SU-DHL-6 (cell line): ENCODE results near the gene UBR7.
A peak's percentile ranks its signal among the peaks of the same experiment; 100 is the strongest.

Experiments used
- H2AFZ ChIP-seq: fragments of 200-600 bp; sonication (generic); 2 replicates; pipeline ENCODE4 v1.6.1; 2014; ENCODE audit warnings: low read depth, mild to moderate bottlenecking, moderate library complexity, mixed read lengths, antibody characterized with exemption, low read length; ENCODE audit not compliant: severe bottlenecking
- H3F3A ChIP-seq: fragments of 200-600 bp; shearing (Covaris generic); 2 replicates; pipeline ENCODE4 v1.6.0; 2016; ENCODE audit warnings: antibody characterized with exemption, mild to moderate bottlenecking; ENCODE audit not compliant: insufficient read depth
- H3K27ac ChIP-seq: fragments of 200-600 bp; sonication (generic); 2 replicates; pipeline ENCODE4 v1.5.1; 2016; ENCODE audit warnings: low read depth, mild to moderate bottlenecking, low read length, moderate library complexity, mixed read lengths
- H3K27me3 ChIP-seq: fragments of 200-600 bp; sonication (generic), shearing (Covaris generic); 2 replicates; pipeline ENCODE4 v1.6.0; 2014; ENCODE audit warnings: mild to moderate bottlenecking, low read length
- H3K36me3 ChIP-seq: fragments of 200-600 bp; sonication (generic); 2 replicates; pipeline ENCODE4 v1.6.1; 2014; ENCODE audit warnings: mild to moderate bottlenecking, low read length, mixed read lengths
- H3K4me2 ChIP-seq: fragments of 300-600, 200-600 bp; shearing (Covaris generic), sonication (generic); 2 replicates; pipeline ENCODE4 v1.6.0; 2014; ENCODE audit warnings: low read length, low read depth, mild to moderate bottlenecking; ENCODE audit not compliant: poor library complexity, severe bottlenecking
- H3K4me3 ChIP-seq: fragments of 200-600 bp; sonication (generic); 2 replicates; pipeline ENCODE4 v1.5.1; 2014; ENCODE audit warnings: antibody characterized with exemption, low read length, mild to moderate bottlenecking, mixed read lengths; ENCODE audit not compliant: insufficient read depth, poor library complexity, severe bottlenecking
- H3K79me2 ChIP-seq: fragments of 200-600 bp; sonication (generic); 2 replicates; pipeline ENCODE4 v1.6.1; 2014; ENCODE audit warnings: mild to moderate bottlenecking, low read length, moderate library complexity; ENCODE audit not compliant: insufficient read depth
- H3K9ac ChIP-seq: fragments of 200-600 bp; sonication (generic); 2 replicates; pipeline ENCODE4 v1.7.0; 2014; ENCODE audit warnings: mild to moderate bottlenecking, low read length
- H3K9me2 ChIP-seq: fragments of 200-600 bp; sonication (generic); replicated peaks from 2 replicates; pipeline ENCODE4 v1.6.1; 2014; ENCODE audit warnings: low read length; ENCODE audit not compliant: insufficient read depth
- H3K9me3 ChIP-seq: fragments of 200-600 bp; sonication (generic); 2 replicates; pipeline ENCODE4 v1.6.1; 2014; ENCODE audit warnings: low read length, mixed read lengths; ENCODE audit not compliant: insufficient read depth
- H4K20me1 ChIP-seq: fragments of 200-600 bp; sonication (generic); 2 replicates; pipeline ENCODE4 v1.6.1; 2014; ENCODE audit warnings: low read depth, mild to moderate bottlenecking, antibody characterized with exemption, low read length, moderate library complexity, mixed read lengths
- CTCF ChIP-seq: fragments of 200-600 bp; sonication (generic); IDR thresholded peaks from one replicate; pipeline ENCODE4 v1.5.1; 2017; ENCODE audit warnings: antibody characterized with exemption, mild to moderate bottlenecking, low read length, moderate library complexity; ENCODE audit not compliant: insufficient read depth, poor library complexity, severe bottlenecking
- EZH2phosphoT487 ChIP-seq: fragments of 200-600 bp; sonication (generic), shearing (Covaris generic); conservative IDR thresholded peaks from 2 replicates; pipeline ENCODE4 v1.6.1; 2018; ENCODE audit warnings: mild to moderate bottlenecking, antibody characterized with exemption, low read length, moderate library complexity, mixed read lengths

Gene UBR7

DNA sequence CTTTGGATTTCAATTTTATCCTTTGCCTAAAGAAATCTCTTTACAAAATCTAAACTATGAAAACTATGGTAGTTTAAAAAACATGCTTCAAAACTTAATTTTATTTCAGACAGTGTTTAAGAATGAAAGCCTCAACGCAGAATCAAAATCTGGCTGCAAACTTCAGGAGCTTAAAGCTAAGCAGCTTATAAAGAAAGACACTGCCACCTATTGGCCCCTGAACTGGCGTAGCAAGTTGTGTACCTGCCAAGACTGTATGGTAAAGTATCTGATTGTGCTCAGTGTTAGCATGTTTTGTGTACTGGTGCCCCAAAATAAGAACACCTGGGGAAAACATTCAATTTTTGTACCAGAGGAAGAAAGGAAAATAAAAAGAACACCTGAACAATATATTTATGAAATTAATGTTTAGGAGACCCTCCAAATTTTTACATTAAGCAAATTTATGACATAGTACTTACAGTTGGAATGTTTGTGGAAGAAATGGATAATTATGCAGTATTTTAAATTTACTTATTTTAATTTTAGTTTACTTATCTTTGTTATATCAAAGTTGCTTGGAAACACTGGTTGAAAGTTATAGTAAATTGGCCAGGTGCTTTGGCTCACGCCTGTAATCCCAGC, 12.2 kb downstream of the UBR7 start:
- H3K27ac ChIP-seq, result no peak overlapping the region
- H3K9ac ChIP-seq, result no peak overlapping the region
- H3K36me3 ChIP-seq, result peaks cover 26% of the 10 kb centered on the region
- no peaks in the 10 kb centered on the region for H3K27me3 ChIP-seq
- no peaks in the 10 kb centered on the region for H3F3A ChIP-seq
- H3K9me3 ChIP-seq, result no peaks in the 10 kb centered on the region
- H3K9me2 ChIP-seq, result no peaks in the 10 kb centered on the region
- no peaks in the 10 kb centered on the region for H4K20me1 ChIP-seq
- no peaks in the 10 kb centered on the region for H3K79me2 ChIP-seq
- H2AFZ ChIP-seq, result no peak overlapping the region
- H3K4me2 ChIP-seq, result no peak overlapping the region
- no peak overlapping the region for H3K4me3 ChIP-seq
- TF ChIP-seq CTCF, result peak; percentile 65
- TF ChIP-seq EZH2phosphoT487, result no peak

GRCh38 chr14:93220509-93220908, 13.5 kb downstream of the UBR7 start:
- no peaks in the 10 kb centered on the region for H3K79me2 ChIP-seq
- no peak for TF ChIP-seq EZH2phosphoT487
- TF ChIP-seq CTCF, result no peak
- H3K36me3 ChIP-seq, result peaks cover 22% of the 10 kb centered on the region
- no peaks in the 10 kb centered on the region for H4K20me1 ChIP-seq
- no peaks in the 10 kb centered on the region for H3K27me3 ChIP-seq
- H3K4me2 ChIP-seq, result no peak overlapping the region
- H3F3A ChIP-seq, result no peaks in the 10 kb centered on the region
- no peaks in the 10 kb centered on the region for H3K9me3 ChIP-seq
- peak overlapping the region; percentile 51; the same call in 1 of the 2 replicates for H3K27ac ChIP-seq
- H3K4me3 ChIP-seq, result no peak overlapping the region
- no peak overlapping the region for H2AFZ ChIP-seq
- no peaks in the 10 kb centered on the region for H3K9me2 ChIP-seq
- H3K9ac ChIP-seq, result no peak overlapping the region

DNA sequence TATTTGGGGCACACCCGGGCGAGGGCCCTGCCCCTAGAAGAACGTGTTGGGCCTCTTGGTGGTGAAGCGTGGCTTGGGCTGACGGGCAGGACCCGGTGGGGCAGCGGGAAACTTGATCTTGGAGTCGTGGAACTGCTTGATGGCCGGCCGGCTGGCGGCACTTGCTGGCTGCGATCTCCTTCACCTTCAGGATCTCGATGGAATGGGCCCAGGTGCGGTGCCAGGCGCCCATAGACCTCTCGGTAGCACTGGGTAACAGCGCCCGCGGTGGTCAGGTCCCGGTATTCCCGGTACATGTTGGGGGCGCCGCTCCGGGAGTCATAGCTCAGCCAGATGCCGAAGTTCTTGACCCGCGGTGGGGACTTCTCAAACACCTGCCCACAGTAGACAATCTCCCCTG, 16.5 kb downstream of the UBR7 start:
- Histone ChIP-seq H3K9me3 (no peaks in the 10 kb centered on the region), H3K4me3 (no peak overlapping the region), H3K79me2 (no peaks in the 10 kb centered on the region), H2AFZ (no peak overlapping the region), H3F3A (no peaks in the 10 kb centered on the region), H4K20me1 (no peaks in the 10 kb centered on the region; the same call in 1 of the 2 replicates), H3K27ac (no peak overlapping the region), H3K9ac (no peak overlapping the region), H3K36me3 (peaks cover 34% of the 10 kb centered on the region), H3K9me2 (no peaks in the 10 kb centered on the region), H3K4me2 (no peak overlapping the region), H3K27me3 (no peaks in the 10 kb centered on the region)
- TF ChIP-seq CTCF (no peak), EZH2phosphoT487 (no peak)
